Stimulated activated CD8-positive, alpha-beta memory T cell treated with anti-CD3 and anti-CD28 coated beads, Interleukin-12 subunit alpha, Interleukin-12 subunit beta, amount 100 ng/mL, for 4 hours (primary cell): Measurements from ENCODE around the gene PDCD7.
"Not testable (repeated sequence)": the region's sequence is repeated elsewhere in the genome, so short reads cannot be mapped to it uniquely, and the experiment has no call there.

Experiments
- DNase-seq: peaks from one replicate; pipeline ENCODE4 v3.0.0-alpha.2; 2020; ENCODE audit warnings: low read depth

PDCD7 gene

DNA sequence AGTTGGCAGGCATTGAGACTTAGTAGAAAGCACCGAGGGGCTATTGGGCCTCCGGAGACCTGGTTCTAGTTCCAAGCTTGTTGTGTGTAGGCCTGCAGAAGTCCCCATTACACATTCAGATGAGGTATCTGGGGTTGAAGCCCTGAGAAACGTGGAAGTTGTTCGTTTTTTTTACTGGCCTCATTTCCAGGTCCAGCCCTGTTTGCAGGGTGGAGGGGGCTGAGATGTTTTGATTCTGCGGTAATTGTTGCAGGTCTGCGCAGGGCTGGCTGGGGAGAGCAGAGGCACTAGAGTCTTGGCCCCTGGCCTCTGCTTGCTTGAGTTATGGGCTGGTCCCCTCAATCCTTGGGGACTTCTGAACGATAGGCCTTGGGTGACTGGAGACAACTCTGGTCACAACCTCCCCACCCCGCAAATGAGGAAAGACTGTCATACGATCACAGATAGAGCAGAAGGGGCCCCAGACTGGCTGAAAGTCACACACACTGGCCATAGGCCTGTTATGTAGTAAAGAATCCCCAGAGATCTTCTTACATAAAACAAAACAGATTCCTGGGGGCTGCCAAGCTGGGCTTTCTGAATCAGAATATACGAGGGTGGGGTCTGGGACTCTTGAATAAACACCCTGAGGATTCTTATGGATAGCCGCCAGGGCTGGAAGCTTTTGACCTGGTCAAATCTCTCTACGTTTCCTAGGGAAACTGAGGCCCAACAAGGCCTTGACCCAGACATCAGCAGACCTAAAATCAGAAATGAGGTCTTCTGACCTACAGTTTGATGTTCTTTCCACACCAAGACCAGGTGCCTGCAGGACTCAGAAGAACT is 41.5 kb downstream of the PDCD7 start:
- DNase-seq: no peak

DNA sequence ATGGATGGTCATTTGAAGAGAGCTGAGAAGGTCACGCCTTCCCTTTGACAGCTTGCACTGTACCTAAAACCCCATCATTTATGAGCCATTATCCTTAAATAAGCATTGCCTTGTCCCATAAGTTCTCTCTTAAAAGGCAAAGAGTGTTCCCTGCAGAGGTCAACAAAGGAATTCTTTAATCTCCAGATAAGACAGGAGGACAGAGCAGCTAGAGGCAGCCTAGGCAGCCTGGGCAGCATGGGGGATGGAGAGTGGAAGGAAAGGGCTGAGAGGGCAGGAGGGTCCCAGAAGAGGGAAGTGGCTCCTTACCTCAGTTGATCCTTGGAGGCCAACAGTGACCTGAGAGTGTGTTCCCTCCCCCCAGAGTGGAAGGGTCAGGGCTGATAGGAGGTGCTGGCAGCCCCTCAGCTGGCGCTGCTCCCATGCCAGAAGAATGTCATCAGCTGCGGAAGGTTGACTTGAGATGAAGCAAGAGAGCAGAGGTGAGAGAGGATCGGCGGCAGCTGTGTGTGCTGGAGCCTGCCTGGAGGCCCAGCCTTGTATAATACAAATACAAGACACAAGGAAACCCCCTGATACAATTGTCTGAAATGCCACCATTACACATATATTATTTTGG is 44.3 kb downstream of the PDCD7 start:
- no peak for DNase-seq

DNA sequence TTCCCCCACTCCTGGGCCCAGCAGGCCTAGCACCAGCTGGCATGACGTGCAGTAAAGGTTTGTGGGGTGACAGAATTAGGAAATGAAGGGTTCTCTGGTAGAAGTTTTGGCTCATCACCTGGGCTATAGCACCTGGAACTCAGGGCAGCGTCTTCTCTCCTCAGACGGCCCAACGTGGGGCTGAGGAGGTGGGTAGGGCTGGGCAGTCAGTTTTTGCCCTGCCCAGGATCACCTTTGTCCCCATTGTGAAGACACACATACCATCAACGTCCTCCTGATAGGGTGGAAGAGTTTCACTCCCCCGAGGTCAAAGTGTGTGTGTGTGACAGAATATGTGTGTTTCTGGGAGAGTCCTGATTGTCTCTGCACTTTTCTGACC is 45.0 kb downstream of the PDCD7 start:
- no peak for DNase-seq

- no peak for DNase-seq
Measured at GRCh38 chr15:65087873-65088642, 45.5 kb downstream of the PDCD7 start.

- no peak for DNase-seq
Measured at GRCh38 chr15:65087411-65087810, 46.2 kb downstream of the PDCD7 start.

GRCh38 chr15:65086680-65087111 is 46.9 kb downstream of the PDCD7 start:
- DNase-seq: no peak

DNA sequence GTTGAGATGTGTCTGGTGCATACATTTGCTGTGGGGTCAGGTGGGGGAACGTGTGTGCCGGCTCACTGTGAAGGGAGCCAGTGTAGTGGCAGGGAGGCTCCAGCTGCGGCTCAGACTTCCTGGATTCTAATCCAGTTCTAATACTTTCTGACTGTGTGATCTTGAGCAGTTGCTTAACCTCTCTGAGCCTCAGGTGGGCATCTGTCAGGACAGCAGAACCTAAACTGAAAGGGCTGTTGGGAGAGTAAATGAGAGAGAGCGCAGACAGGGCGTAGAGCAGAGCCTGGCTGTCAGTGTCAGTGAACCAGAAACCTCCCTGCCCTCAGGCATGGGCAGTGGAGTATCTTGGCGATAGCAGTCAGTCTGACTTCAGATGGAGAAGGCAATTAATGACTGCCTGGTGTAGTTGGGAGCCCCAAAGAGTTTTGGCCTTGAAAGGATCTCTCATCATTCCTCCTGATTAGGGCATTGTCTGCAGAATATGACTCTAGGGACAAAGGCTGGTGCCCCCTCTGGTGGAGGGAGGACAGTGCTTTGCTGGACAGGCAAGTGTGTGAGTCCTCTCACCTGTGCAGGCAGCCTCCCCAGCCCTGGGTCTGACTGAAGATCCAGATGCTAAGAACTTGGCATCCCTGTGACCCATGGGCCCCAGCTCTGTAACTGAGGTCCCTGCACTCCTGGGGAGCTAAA is 47.5 kb downstream of the PDCD7 start:
- no peak for DNase-seq

DNA sequence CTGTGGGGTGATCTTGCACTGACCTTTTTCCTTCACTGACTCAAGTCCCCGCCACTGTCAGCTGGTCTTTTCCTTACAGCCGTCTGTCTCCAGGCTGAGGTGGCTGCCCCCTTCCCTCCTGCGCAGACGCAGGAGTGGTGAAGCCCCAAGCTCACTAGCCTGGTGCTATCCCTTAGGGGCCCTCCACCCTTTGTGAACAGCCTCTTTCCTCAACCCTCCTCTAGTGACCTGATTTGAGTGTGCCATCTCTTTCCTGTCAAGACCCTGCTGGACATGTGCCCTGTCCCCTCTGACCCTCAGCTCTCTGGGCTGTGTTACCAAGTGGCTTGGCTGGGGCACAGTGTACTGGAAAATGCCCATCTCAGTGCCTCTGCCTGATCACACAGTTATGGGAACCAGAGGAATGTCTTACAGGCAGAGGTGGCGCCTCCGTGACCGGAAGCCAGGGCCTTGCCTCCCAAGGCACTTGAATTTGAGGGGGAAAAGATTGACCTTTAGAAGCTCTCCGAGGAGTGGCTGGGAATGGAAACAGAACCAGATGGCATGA is 48.3 kb downstream of the PDCD7 start:
- DNase-seq: no peak

DNA sequence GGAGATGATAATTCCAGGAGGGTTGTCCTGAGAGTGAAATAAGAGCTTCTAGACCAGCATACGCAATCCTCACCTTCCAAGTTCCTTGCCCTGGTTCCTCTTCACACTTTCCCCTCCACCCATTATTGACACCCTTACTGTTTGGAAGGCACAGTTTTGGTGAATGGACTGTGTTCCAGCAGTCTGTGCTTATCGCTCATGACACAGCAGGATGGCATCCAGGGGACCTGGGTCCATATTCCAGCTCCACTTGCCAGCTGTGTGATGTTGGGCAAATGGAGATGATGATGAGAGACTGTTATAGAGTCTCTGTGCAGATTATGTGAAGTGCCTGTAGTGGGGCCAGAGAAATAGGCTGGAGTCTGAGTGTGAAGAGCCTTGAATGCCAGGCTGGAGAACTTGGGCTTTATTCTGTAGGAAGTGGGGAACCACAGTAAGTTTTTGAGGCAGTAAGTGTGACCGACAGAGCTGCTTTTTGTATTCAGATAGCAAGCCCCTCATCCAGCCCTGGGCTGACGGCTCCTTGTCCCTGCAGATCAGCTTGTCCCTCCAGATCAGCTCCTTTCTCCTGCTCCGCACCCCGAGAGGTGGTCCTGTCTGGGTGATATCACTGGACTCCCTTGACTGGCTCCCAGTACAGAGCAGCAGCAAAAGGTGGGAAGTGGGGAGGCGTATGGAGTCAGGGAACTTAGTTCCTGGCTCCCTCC is 49.0 kb downstream of the PDCD7 start:
- DNase-seq: no peak

DNA sequence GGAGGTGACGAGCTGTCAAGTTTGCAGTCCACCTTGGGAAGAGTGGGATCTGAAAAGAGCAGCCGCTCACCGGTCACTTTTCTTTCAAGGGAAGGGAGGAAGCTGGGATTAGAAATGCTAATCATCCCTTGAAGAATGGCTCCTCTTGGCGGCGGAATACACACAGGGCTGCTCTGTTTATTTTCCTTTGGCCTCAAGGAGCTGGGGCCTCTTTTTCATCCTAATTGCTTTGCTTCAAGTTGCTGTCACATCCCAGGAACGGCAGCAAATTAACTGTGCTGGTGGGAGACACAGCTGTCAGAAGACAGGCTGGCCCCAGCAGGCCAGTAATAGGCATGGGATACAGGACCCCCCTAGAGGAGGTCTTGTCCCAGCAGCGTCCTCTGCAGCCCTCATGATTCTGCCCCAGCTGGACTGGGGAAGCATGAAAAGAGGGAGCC is 50.3 kb downstream of the PDCD7 start:
- no peak for DNase-seq

GRCh38 chr15:65082303-65082953 is 51.2 kb downstream of the PDCD7 start:
- no peak for DNase-seq

DNA sequence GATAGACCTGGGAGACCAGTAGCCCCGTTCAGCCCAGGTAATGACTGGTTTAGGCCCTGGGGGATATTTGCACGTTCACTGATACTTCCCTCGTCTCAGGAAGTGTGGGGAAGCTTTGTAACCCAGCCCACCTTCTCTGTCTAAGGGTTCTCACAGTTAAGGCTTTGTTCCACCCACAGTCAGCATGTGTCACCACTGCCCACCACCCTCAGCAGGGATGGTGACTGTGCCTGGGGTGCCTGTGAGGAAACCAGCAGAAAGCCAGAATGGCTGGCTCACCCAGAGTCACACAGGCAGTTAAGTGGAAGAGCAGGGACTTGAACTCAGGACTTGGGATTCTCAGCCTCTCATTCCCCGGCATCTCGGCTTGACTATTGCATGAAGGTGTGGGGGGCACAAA is 51.9 kb downstream of the PDCD7 start:
- no peak for DNase-seq

GRCh38 chr15:65081270-65081669 is 52.3 kb downstream of the PDCD7 start:
- no peak for DNase-seq

- no peak for DNase-seq
Measured at GRCh38 chr15:65079580-65079979, 54.0 kb downstream of the PDCD7 start.

DNA sequence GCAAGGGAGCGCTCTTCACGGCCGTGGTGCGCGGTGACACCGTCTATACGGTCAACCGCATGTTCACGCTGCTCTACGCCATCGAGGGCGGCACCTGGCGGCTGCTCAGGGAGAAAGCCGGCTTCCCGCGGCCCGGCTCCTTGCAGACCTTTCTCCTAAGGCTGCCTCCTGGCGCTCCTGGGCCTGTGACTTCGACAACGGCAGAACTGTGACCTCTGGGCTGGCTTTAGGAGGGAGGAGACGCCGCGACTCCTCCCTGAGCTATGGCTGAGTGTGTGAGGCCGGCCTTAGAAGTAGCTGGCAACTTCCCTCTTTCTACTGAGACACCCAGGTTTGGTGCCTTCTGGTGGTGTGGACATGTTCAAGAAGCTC is 55.6 kb downstream of the PDCD7 start:
- no peak for DNase-seq

GRCh38 chr15:65077291-65077980 is 56.2 kb downstream of the PDCD7 start:
- DNase-seq: no peak

- DNase-seq: no peak
Measured at GRCh38 chr15:65076486-65077290, 56.9 kb downstream of the PDCD7 start, which contains the start of gene KBTBD13. Gene KBTBD13 (plus strand): TSS chr15:65076746. CDS start chr15:65076816, 70 bp downstream.

- DNase-seq: not testable (repeated sequence)
Measured at GRCh38 chr15:65075607-65076395, 57.8 kb downstream of the PDCD7 start.
